HG03442 (cell line): ENCODE data around the gene FHIT.

Experiments
- ATAC-seq: cut with Tn5 transposase; IDR thresholded peaks from one replicate; pipeline ENCODE4 v1.9.1; 2021; ENCODE audit warnings: mild to moderate bottlenecking, moderate library complexity; ENCODE audit not compliant: unreplicated experiment

The FHIT gene

GRCh38 chr3:60095516-60095915, 1155.7 kb downstream of the FHIT start:
- ATAC-seq: no peak

DNA sequence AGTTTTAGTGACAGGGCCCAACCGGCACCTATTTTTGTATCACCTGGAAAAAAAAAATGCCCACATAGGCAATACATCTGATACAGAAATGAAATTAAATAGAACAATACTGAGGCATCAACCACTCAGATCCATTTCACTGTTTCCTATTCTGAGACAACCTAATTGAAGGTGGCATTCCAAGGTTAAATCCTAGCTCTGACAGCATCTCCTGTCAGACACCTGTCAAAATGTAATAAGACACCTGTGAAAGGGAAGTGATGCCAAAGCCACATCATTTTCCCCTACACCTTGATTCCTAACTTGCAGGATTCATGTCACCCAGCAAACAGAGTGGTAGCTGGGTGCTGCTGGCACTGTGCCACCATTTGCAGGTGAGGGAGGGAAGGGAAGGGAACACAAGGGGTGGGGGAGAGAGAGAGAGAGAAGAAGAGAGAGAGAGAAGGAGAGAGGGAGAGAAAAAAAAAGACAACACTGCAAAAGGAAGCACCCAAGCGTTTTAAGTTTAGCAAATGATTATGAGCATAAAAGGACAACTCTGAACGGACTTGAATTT, 1156.8 kb downstream of the FHIT start:
- no peak for ATAC-seq

DNA sequence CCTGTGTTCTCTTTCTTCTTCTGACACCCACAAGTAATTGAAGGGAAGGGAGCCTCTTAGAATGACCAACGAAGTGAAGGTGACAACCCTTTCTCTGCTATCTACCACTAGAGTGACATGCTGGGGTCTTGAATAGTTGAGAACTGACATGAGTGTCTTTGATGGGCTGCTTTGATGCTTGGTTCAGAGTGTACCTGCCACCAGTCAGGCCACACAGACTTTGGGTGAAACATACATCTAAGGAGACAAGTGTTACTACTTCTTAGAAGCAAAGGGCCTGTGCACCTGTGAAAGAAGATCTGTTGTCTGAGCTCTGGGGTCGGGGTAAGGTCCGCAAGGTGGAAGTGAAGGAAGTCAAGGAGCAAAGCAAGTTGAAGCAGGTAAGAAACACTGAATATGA, 1160.7 kb downstream of the FHIT start:
- ATAC-seq: no peak

DNA sequence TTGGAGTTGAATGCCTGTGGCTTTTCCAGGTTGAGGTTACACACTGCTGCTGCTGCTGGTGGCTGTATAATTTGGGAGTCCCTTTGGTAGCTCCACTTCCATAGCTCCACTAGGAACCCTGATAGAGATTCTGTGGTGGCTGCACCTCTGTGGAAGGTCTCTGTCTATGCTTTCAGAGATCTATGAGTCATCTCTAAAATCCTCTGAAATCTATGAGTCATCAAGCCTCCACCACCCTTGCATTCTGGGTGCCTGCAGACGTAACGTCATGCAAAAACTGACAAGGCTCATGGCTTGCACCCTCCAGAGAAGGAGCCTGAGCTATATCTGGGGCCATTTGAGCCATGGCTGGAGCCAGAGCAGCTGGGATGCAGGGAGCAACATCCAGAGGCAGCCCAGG, 1164.4 kb downstream of the FHIT start:
- peak; percentile 93 for ATAC-seq

DNA sequence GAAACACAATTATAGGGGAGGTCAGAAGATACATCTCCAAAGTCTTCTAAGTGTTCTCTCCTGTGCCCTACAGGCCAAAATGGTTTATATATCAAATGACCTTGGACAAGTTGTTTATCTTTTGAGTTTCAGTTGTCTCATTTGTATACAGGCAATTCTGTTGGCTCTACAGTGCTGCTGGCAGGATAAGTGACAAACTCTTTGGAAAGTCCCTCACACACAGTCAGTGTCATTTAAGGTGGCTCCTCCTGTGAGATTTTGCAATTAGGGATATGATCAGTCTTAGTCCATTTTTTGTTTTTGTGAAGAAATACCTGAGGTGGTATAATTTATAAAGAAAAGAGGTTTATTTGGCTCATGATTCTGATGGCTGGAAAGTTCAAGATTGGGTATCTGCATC, 1165.6 kb downstream of the FHIT start:
- ATAC-seq: no peak

DNA sequence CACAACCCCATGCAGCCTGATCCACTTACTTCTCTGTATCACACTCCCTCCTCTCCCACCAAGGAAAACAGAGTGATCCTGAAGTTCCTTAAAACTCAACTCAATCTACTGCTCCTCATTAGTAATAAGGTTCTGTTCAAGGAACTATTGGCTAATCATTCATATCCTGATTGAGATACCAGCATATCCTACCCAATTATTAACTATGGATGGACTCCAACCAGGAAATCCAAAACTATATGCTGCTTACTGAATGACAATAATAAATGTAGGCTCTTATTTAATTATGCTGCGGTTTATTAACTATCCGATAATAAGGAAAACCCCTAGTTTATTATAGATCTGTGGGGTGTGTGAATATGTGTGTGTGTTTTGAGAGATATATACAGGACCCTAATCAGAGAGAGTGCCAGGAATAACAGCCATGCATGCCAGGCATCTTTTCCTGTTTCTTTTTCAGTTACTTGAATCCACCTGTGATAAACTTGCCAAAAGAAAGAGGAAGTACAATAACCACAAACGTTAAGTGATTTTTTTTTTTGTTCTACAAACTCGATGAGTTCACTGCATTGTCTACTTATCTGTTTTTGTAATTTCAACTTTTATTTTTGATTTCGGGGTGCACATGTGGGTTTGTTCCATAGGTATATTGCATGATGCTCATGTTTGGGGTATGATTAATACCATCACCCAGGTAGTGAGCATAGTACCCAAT, 1169.7 kb downstream of the FHIT start:
- peak; percentile 60 for ATAC-seq

GRCh38 chr3:60080648-60081047, 1170.6 kb downstream of the FHIT start:
- no peak for ATAC-seq

GRCh38 chr3:60079076-60079475, 1172.2 kb downstream of the FHIT start:
- ATAC-seq: no peak

DNA sequence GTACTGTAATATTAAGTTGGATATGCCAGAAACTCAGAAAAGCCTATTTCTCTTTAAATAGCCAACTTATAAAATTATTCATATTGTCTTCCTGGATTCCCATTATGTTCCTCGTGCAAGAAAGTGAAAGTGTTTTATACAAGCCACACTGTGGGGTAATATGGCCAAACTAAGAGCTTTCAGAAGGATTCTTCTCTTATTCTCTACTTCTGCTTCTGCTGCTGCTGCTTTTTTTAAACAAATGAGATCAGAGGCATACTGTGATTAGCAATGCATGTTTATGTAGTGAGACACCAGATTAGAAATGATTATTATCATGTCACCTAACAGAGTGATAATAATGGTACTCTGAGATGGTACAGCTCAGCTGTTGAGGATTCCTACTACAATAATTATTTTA, 1174.9 kb downstream of the FHIT start:
- ATAC-seq: no peak

DNA sequence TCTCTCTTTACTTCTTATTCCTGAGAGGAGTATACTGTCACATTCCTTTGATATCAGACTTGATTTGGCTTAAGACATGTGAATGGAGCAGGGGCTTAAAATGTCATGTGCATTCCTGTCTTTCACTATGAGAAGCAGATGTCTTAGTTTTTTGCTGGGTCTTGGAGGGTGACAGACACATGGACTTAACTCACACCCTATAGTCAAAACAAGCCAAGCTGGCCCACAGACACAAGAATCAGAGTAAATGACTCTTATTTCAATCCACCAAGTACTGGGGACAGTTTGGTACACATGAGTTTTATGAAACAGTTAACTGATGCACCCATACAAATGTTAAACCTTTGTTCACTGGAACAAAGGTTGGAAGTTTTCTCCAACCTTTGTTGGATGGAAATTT, 1177.3 kb downstream of the FHIT start:
- ATAC-seq: no peak

GRCh38 chr3:60073228-60073627, 1178.0 kb downstream of the FHIT start:
- no peak for ATAC-seq

DNA sequence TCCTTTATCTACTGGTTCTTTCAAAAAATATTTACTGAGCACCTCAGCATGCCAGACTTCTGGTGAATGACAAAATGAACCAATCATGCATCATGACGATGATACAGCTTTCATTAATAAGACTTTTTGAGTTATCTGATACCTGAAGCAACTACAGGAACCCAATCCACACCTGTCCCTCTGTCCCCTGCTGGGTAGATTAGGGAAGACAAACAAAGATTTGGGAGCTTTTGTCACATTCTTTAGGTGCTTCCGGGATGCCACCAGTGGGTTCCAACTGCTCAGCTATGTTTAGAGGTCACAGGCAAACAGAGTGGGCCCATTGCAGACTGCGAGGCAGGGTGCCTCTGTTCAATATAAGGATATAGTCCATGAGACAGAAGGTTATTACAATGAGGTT, 1180.9 kb downstream of the FHIT start:
- no peak for ATAC-seq

DNA sequence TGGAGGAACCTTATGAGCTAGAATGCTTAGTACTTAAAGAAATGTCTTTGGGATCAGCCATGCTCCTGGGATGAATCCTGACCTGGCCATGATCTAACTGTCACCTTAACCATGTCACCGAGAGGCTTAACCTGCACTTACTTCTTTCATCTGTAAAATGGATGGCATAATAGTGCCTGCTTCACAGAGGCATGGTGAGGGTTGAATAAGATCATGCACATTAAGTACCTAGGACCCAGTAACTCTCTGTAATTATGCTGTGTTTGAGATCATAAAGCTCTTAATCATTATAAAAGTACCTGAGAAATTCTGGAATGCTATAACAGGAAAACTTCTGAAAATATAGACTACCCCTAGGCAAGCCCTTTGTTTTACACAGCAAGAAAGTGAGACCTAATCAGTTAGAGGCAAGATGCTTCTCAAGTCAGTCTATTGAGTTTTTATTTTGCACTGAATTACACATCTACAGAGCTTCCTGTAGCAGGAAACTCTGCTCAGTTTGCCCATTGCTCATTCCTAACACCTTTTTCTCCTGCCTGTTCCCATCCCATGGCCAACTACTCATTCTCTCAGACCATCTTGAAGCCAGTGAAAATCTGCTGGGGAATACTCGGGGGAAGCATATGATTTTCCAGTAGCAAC, 1185.9 kb downstream of the FHIT start:
- no peak for ATAC-seq

DNA sequence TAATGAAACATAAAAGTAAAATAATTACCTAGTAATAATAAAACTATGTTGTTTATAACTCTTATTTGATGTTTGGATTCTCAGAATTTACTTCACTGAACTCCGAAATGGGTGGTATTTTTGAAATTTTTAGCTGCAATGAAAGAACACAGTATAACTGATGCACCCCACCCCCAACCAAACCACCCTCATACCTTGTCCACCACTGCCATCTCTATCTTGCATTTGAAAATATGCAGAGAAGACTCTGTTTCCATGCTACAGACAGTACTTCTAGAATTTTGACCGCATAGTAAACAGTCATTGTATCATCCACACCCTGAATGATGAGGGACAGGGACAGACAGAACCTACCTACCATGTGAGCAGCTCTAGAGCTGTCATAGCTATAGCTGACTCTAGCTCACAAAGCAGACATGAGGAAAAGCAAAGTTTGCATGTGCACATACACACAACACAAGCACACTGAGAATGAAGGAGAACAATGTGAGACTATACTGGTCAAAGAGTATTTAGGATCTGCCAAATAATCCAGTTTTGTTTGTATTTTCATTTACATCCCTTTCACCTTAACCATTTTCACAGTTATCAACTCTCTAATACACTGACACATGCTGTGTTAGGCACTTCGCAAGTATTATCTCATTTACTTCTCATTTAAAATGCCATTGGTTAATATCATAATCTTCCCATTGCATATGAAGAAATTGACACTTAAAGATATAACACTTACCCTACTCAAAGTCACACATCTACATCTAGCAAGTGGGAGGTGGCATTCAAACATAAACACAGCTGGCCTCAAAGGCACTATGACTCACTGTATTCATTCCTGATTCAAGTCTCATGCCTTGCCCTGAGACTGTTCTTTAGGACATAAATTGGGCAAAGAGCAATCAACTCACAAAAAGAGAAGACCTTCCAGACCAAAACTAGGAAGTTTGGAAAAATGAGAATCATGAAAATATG, 1186.8 kb downstream of the FHIT start:
- ATAC-seq: no peak

- no peak for ATAC-seq
These were observed 1194.8 kb downstream of the FHIT start for GRCh38 chr3:60056404-60056803.

GRCh38 chr3:60055765-60056164, 1195.5 kb downstream of the FHIT start:
- no peak for ATAC-seq

DNA sequence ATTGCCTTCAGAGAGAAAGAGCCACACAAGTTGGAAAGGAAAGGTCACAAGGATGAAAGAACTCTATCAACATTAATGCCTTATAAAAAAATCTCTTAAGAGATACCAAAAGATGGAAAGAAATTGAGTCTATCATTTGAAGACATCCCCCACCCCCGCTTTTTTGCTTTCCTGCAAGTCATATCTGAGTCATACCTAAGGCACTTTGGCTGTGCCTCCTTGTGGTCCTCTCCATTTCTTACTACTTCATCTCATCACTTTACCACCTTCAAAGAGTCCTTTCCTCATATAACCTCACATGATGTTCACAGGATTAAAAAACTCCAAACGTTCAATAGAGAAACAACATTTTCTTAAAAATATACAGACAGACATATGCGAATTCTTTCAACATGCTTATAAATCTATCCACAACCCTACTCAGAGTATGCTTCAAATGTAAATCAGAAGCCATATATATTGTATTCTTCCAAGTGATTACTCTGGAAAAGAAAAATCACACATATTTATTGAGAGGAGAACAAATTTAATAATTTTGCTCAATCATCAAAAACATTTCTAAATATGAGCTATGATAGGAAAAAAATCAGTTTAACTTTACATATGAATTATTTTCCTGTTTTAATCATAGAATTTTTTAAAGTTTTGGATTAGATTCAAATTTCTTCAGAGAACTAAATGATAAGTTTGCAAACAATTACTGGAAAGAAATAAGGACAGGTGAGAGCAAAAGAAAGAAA, 1197.6 kb downstream of the FHIT start:
- ATAC-seq: no peak

DNA sequence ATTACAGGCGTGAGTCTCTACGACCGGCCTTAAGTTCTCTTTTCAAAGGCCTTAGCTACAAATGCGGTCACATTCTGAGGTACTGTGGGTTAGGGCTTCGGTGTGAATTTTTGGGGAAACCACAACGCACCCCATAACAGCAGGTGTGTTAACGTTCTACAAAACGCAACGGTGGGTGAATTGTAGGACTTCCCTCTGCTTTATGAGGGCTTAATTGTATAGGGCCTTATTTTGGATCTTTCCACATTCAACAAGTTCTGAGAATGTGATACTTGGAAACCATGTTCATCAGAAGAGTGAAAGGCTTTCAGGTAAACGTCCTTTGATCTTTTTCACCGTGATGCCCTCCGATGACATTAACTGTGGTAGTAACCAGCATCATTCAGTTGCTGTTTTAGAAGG, 1202.8 kb downstream of the FHIT start:
- no peak for ATAC-seq

DNA sequence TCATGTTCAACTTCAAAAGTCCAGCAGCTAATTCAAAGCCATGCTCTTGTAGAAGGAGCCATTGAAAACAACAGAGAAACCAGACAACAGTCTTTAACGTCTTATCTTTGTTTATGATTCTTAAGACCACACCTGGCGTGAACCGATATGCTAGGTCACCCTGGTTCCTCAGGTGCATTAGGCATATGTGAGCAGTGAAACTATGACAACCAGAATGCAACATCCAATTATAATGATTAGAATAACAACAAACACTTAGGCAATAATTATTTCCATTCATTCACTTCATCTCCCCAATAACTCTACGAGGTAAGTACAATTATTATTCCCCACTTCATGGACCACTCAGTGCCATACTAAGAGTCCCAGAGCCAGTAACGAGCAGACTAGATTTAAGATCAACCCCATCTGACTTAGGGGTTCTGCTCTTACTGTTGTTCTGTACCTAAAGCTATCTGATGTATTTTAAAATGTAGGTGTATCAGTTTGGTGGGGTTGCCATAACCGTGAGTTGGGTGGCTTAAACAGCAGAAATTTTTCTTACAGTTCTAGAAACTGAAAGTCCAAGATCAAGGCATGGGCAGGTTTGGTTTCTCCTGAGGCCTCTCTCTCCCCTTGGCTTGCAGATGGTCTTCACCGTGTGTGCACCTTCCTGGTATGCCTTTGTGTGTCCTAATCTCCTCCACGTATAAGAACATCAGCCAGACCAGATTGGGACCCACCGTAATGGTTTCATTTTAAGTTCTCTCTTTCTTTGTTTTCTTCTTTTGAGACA, 1203.6 kb downstream of the FHIT start:
- no peak for ATAC-seq

GRCh38 chr3:60046210-60046609, 1205.0 kb downstream of the FHIT start:
- no peak for ATAC-seq
